OCI-LY7 (cell line): ENCODE results near the gene KLHDC3. TPM values are rescaled to one million over a fixed set of nuclear protein-coding genes. Genes with fewer than 3 reads are reported as not detected.
A peak's percentile ranks its signal among the peaks of the same experiment; 100 is the strongest.

Experiments
- BruUV-seq: library from RNA; stranded (reverse); fragments of 400-500 nt; replicated peaks from 2 replicates; lab custom pipeline; 2021; lab: Mats Ljungman, UMichigan
- CTCF ChIA-PET: fragments of 300-600 bp; sonication (Branson Sonifier 250); formaldehyde crosslinking; loops from one replicate; lab custom pipeline; 2022; ENCODE audit warnings: antibody characterized with exemption; ENCODE audit not compliant: unreplicated experiment; lab: Charles Lee
- POLR2A ChIA-PET: fragments of 300-600 bp; sonication (Branson Sonifier 250); formaldehyde crosslinking; loops from one replicate; lab custom pipeline; 2022; ENCODE audit warnings: antibody characterized with exemption; lab: Charles Lee
- DNase-seq: peaks from one replicate; pipeline ENCODE4 v3.0.0-alpha.2; 2015; ENCODE audit warnings: low spot score
- H2AFZ ChIP-seq: fragments of 200-600 bp; sonication (generic), shearing (Covaris generic); 2 replicates; pipeline ENCODE4 v1.6.1; 2014; ENCODE audit warnings: mild to moderate bottlenecking, antibody characterized with exemption, low read length, moderate library complexity
- H3K27ac ChIP-seq: fragments of 200-600 bp; sonication (generic); 2 replicates; pipeline ENCODE4 v1.5.1; 2014; ENCODE audit warnings: mixed run types, low read depth, mild to moderate bottlenecking, moderate library complexity, low read length, inconsistent platforms; ENCODE audit not compliant: poor library complexity, severe bottlenecking
- H3K36me3 ChIP-seq: fragments of 200-600 bp; sonication (generic); 2 replicates; pipeline ENCODE4 v1.6.1; 2014; ENCODE audit warnings: mild to moderate bottlenecking, antibody characterized with exemption, low read length, moderate library complexity, mixed read lengths; ENCODE audit not compliant: insufficient read depth
- H3K4me1 ChIP-seq: fragments of 200-600 bp; sonication (generic); 2 replicates; pipeline ENCODE4 v1.5.1; 2014; ENCODE audit warnings: mild to moderate bottlenecking, low read length; ENCODE audit not compliant: insufficient read depth, poor library complexity, severe bottlenecking
- H3K4me2 ChIP-seq: fragments of 200-600 bp; sonication (generic); 2 replicates; pipeline ENCODE4 v1.6.1; 2014; ENCODE audit warnings: mild to moderate bottlenecking, low read length
- H3K4me3 ChIP-seq: fragments of 200-600 bp; sonication (generic); 2 replicates; pipeline ENCODE4 v1.5.1; 2014; ENCODE audit warnings: mild to moderate bottlenecking, low read depth, low read length; ENCODE audit not compliant: poor library complexity, severe bottlenecking
- H3K79me2 ChIP-seq: fragments of 200-600 bp; sonication (generic); 2 replicates; pipeline ENCODE4 v1.6.1; 2016; ENCODE audit warnings: low read depth, mild to moderate bottlenecking, low read length, moderate library complexity, mixed read lengths; ENCODE audit not compliant: insufficient read depth
- H3K9me2 ChIP-seq: fragments of 200-600 bp; sonication (generic); 2 replicates; pipeline ENCODE4 v1.6.1; 2016; ENCODE audit warnings: mild to moderate bottlenecking, low read length, mixed read lengths; ENCODE audit not compliant: insufficient read depth
- H3K9me3 ChIP-seq: fragments of 200-600 bp; sonication (generic); 2 replicates; pipeline ENCODE4 v1.6.1; 2014; ENCODE audit warnings: mild to moderate bottlenecking, mixed run types, low read length, mixed read lengths
- H4K20me1 ChIP-seq: fragments of 200-600 bp; sonication (generic); 2 replicates; pipeline ENCODE4 v1.6.1; 2014; ENCODE audit warnings: mild to moderate bottlenecking, antibody characterized with exemption, low read length, moderate library complexity, mixed read lengths; ENCODE audit not compliant: insufficient read depth
- EZH2phosphoT487 ChIP-seq: fragments of 200-600 bp; sonication (generic); IDR thresholded peaks from 2 replicates; pipeline ENCODE4 v1.6.1; 2018; ENCODE audit warnings: low read depth, borderline replicate concordance, mild to moderate bottlenecking, mixed run types, antibody characterized with exemption, low read length, moderate library complexity, mixed read lengths
- intact Hi-C: fragments of 100-400 bp; cut with micrococcal nuclease; formaldehyde crosslinking; loops from one replicate; pipeline ENCODE4 v1.10.0; 2022; ENCODE audit not compliant: unreplicated experiment
- total RNA-seq, 2 experiments: library from RNA; depleted of rRNA in 1 of 2; stranded (reverse); fragments of >200 nt in 1 of 2; shearing (Covaris generic) in 1 of 2; gene quantifications; 2 replicates each; pipeline ENCODE4 v1.2.3, GENCODE V29; 2014 to 2022
- TF ChIP-seq, protein P1 (sequence below): fragments of 200-600 bp; sonication (generic); conservative IDR thresholded peaks from 2 replicates; pipeline ENCODE4 v1.5.1; 2014; ENCODE audit warnings: mild to moderate bottlenecking, antibody characterized with exemption, low read length, moderate library complexity, mixed read lengths

Gene KLHDC3
- total RNA-seq, 2 experiments from 2014 or later = 89.9 to 91.4 TPM

- BruUV-seq = no TSS peak
- Histone ChIP-seq H3K4me2 (no peak overlapping the region), H3K4me1 (peaks cover 9% of the 10 kb centered on the region), H3K9me2 (no peaks in the 10 kb centered on the region), H3K27ac (no peak overlapping the region), H2AFZ (no peak overlapping the region), H3K79me2 (no peaks in the 10 kb centered on the region), H3K9me3 (no peaks in the 10 kb centered on the region), H3K36me3 (no peaks in the 10 kb centered on the region), H3K4me3 (no peak overlapping the region), H4K20me1 (no peaks in the 10 kb centered on the region)
- peak; percentile 73 for DNase-seq
- ChIA-PET POLR2A (no interaction called here), CTCF (no interaction called here)
- intact Hi-C loops = loop anchor here (1.0 to 10.0 kb wide), 3 partner anchors 73 to 435 kb away; no protein-coding TSS in a partner anchor
- no peak for TF ChIP-seq EZH2phosphoT487
- TF ChIP-seq, protein P1, sequence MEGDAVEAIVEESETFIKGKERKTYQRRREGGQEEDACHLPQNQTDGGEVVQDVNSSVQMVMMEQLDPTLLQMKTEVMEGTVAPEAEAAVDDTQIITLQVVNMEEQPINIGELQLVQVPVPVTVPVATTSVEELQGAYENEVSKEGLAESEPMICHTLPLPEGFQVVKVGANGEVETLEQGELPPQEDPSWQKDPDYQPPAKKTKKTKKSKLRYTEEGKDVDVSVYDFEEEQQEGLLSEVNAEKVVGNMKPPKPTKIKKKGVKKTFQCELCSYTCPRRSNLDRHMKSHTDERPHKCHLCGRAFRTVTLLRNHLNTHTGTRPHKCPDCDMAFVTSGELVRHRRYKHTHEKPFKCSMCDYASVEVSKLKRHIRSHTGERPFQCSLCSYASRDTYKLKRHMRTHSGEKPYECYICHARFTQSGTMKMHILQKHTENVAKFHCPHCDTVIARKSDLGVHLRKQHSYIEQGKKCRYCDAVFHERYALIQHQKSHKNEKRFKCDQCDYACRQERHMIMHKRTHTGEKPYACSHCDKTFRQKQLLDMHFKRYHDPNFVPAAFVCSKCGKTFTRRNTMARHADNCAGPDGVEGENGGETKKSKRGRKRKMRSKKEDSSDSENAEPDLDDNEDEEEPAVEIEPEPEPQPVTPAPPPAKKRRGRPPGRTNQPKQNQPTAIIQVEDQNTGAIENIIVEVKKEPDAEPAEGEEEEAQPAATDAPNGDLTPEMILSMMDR = peak; percentile 85
These were observed 56.1 kb downstream of the KLHDC3 start for GRCh38 chr6:43070028-43070632.

Other genes starting within 250 kb of the KLHDC3 start
- gene BICRAL, start 232.2 kb upstream of the KLHDC3 start, total RNA-seq (2014; rRNA removed; shearing (Covaris generic)) = 8.0 and 10.3 TPM in 2 replicates
- gene BICRAL, start 232.2 kb upstream of the KLHDC3 start, total RNA-seq (2022) = 25.7 and 27.8 TPM in 2 replicates
- gene RPL7L1, start 134.6 kb upstream of the KLHDC3 start, total RNA-seq (2014; rRNA removed; shearing (Covaris generic)) = 83.2 and 101 TPM in 2 replicates
- gene RPL7L1, start 134.6 kb upstream of the KLHDC3 start, total RNA-seq (2022) = 109 and 123 TPM in 2 replicates
- gene PTCRA, start 98.2 kb upstream of the KLHDC3 start, total RNA-seq (2014; rRNA removed; shearing (Covaris generic)) = 0.72 and 0.85 TPM in 2 replicates
- gene PTCRA, start 98.2 kb upstream of the KLHDC3 start, total RNA-seq (2022) = 0.91 TPM in 1 of 2 replicates, not detected in the other
- gene CNPY3, start 84.8 kb upstream of the KLHDC3 start, total RNA-seq (2014; rRNA removed; shearing (Covaris generic)) = 64.7 and 69.3 TPM in 2 replicates
- 70.5 and 77.2 TPM in 2 replicates for gene CNPY3, start 84.8 kb upstream of the KLHDC3 start, total RNA-seq (2022)
- 1.7 TPM in 1 of 2 replicates, not detected in the other for gene GNMT, start 53.5 kb upstream of the KLHDC3 start, total RNA-seq (2014; rRNA removed; shearing (Covaris generic))
- gene GNMT, start 53.5 kb upstream of the KLHDC3 start, total RNA-seq (2022) = 1.7 and 2.2 TPM in 2 replicates
- 24.7 and 26.3 TPM in 2 replicates for gene PEX6, start 35.1 kb upstream of the KLHDC3 start, total RNA-seq (2014; rRNA removed; shearing (Covaris generic))
- gene PEX6, start 35.1 kb upstream of the KLHDC3 start, total RNA-seq (2022) = 22.4 and 23.8 TPM in 2 replicates
- gene PPP2R5D, start 29.7 kb upstream of the KLHDC3 start, total RNA-seq (2014; rRNA removed; shearing (Covaris generic)) = 29.1 and 35.0 TPM in 2 replicates
- gene PPP2R5D, start 29.7 kb upstream of the KLHDC3 start, total RNA-seq (2022) = 35.6 and 39.5 TPM in 2 replicates
- 70.7 and 76.0 TPM in 2 replicates for gene MEA1, start 303 bp upstream of the KLHDC3 start, total RNA-seq (2014; rRNA removed; shearing (Covaris generic))
- 59.1 and 67.9 TPM in 2 replicates for gene MEA1, start 303 bp upstream of the KLHDC3 start, total RNA-seq (2022)
- 61.1 and 72.6 TPM in 2 replicates for gene RRP36, start 7.4 kb downstream of the KLHDC3 start, total RNA-seq (2014; rRNA removed; shearing (Covaris generic))
- gene RRP36, start 7.4 kb downstream of the KLHDC3 start, total RNA-seq (2022) = 66.7 and 75.9 TPM in 2 replicates
- 14.1 and 16.9 TPM in 2 replicates for gene CUL7, start 39.6 kb downstream of the KLHDC3 start, total RNA-seq (2014; rRNA removed; shearing (Covaris generic))
- gene CUL7, start 39.6 kb downstream of the KLHDC3 start, total RNA-seq (2022) = 14.9 and 18.6 TPM in 2 replicates
- gene MRPL2, start 45.2 kb downstream of the KLHDC3 start, total RNA-seq (2014; rRNA removed; shearing (Covaris generic)) = 25.8 and 31.8 TPM in 2 replicates
- gene MRPL2, start 45.2 kb downstream of the KLHDC3 start, total RNA-seq (2022) = 76.9 and 81.7 TPM in 2 replicates
- 15.0 and 16.4 TPM in 2 replicates for gene KLC4, start 45.4 kb downstream of the KLHDC3 start, total RNA-seq (2014; rRNA removed; shearing (Covaris generic))
- gene KLC4, start 45.4 kb downstream of the KLHDC3 start, total RNA-seq (2022) = 22.5 and 25.2 TPM in 2 replicates
- 12.7 and 18.5 TPM in 2 replicates for gene PTK7, start 62.1 kb downstream of the KLHDC3 start, total RNA-seq (2014; rRNA removed; shearing (Covaris generic))
- gene PTK7, start 62.1 kb downstream of the KLHDC3 start, total RNA-seq (2022) = 12.0 and 13.0 TPM in 2 replicates
- gene SRF, start 157.0 kb downstream of the KLHDC3 start, total RNA-seq (2014; rRNA removed; shearing (Covaris generic)) = 17.6 and 22.8 TPM in 2 replicates
- 23.1 and 24.2 TPM in 2 replicates for gene SRF, start 157.0 kb downstream of the KLHDC3 start, total RNA-seq (2022)
- 27.4 and 37.0 TPM in 2 replicates for gene CUL9, start 167.9 kb downstream of the KLHDC3 start, total RNA-seq (2014; rRNA removed; shearing (Covaris generic))
- gene CUL9, start 167.9 kb downstream of the KLHDC3 start, total RNA-seq (2022) = 31.1 and 32.9 TPM in 2 replicates
- 111 and 126 TPM in 2 replicates for gene DNPH1, start 215.2 kb downstream of the KLHDC3 start, total RNA-seq (2014; rRNA removed; shearing (Covaris generic))
- gene DNPH1, start 215.2 kb downstream of the KLHDC3 start, total RNA-seq (2022) = 58.7 and 65.5 TPM in 2 replicates
- gene TTBK1, start 229.2 kb downstream of the KLHDC3 start, total RNA-seq (2014; rRNA removed; shearing (Covaris generic)) = 0.05 and 0.35 TPM in 2 replicates
- 1.5 and 1.7 TPM in 2 replicates for gene TTBK1, start 229.2 kb downstream of the KLHDC3 start, total RNA-seq (2022)